NCI-H128 (cell line): ENCODE data around the gene ZNF184.

Source experiments
- DNase-seq: peaks from one replicate; lab custom pipeline; 2025; ENCODE audit not compliant: unreplicated experiment; lab: John Stamatoyannopoulos, UW

Gene ZNF184

DNA sequence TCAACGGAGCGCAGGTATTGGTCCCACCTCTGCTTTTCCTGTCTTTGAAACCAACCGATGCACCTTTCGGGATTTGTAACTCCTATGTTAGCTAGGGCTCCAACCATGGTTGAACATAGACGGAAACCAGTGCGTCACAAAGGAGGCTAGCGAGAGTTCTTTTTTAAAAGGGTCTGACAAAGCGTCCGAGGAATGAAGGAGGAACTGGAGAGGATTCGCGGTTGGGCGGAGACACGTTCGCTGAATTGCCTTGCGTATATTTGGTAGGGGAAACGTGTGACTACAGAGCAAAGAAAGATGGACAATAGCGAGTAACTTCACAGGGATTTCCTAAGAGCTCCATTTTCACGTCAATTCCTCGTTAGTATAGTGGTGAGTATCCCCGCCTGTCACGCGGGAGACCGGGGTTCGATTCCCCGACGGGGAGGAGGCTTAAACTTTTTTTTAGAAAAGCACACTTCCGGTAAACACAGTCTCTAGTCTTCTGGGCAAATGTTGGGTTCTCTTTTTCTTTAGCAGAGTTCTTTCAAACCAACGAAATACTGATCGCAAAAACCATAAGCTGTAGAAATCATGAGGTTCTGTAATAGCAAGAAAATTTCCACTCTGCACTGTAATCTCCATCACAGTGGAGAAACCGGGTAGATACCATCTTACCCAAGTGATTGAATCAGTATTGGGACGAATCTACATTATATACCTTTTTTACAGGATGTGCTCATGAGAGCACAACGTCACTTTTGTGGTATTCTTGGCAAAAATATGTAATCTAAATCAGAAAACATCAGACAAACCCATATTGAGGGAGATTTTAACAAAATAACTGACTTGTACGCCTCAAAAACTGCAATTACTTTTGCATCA lies 6.6 kb upstream of the ZNF184 start:
- DNase-seq, result peak; percentile 29

DNA sequence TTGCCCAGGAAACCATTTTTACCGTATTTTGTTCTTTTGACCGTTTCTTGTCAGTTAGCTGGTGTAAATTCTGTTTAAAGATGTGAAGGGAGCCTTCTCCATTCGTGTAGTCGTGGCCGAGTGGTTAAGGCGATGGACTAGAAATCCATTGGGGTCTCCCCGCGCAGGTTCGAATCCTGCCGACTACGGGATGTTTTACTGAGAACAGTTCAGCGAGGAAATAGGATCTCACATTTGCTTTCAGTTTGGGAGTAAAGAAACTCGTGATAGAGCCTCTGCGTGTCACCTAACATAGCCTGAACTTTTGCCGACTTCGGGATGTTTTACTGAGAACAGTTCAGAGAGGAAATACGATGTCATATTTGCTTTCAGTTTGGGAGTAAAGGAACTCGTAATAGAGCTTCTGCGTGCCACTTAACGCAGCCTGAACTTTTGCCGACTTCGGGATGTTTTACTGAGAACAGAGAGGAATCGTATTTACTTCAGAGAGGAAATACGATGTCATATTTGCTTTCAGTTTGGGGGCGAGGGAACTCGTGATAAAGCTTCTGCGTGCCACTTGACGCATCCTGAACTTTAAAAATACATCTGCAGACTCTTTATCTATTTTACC lies 5.9 kb upstream of the ZNF184 start:
- peak; percentile 56 for DNase-seq

DNA sequence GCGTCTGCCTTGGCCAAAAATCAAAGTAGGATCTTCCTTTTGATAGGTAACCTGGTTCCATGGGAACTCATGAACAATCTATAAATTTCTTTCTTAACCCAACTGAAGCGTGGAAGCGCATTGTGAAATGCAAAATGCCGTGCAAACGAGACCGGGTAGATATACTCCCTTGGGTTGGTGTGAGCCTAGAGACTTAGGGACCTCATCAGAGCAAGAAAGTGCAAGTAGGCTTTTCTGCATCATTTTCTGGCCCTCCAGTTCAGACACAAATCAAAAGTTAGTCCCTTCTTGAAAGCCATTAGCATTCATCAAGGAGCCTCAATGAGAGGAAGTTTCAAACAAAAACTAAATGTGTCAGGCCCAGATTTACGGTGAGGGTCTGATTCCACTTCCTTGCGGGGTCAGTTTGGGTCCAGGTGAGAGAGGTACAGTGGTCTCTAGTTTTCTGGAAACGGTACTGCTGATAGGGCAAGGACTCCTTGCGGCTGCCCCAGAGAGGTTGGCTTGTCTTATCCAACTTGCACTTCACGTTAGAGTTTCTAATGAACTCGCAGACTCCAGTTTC lies 5.3 kb upstream of the ZNF184 start:
- DNase-seq, result no peak

DNA sequence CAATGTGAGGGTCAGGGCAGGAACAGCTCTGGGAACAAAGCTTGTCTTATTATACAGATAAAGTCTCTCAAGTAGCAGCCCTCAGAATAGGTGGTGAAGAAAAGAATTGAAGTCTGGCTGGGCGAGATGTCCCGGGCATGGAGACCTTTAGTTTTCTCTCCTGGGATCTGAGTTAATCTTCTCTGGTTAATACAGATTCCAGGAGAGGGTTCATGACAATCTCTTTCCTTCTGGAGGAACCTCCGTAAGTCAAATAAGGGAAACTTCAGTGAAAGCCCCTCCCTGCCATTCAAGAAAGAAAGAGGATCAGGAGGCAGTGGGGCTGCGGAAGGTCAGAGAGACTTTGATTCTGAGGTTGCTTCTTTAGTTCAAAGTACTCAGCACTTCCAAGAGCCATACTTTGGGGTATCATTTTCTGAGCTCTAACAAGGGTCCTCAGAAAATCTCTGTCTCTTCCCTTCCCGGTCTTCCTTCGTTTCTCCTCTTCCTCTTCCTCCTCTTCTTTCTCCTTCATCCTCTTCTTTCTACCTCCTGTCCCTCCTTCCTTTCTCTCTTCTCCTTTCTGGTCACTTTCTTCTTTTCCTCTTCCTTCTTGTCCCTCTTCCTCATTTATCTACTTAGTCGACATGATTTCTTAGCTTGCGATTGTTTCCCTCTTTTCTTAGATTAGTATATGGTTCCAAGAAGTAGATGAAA lies 4.6 kb upstream of the ZNF184 start:
- no peak for DNase-seq

DNA sequence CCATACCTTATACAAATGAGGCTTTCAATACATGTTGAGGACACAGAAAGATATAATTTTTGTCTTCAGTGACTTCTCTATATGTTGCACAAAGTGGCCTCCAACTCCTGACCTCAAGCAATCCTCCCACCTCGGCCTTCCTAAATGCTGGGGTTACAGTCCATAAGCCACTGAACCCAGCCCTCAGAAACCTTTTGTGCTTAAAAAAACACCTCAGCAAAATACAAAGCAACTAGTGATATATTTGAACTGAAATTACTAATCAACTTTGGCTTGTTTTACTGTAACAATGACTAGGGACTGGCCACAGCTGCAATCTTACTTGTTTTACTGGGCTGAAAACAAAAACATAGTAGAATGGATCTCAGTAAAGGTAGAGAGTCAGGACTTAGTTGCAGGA lies 3.2 kb upstream of the ZNF184 start:
- DNase-seq, result no peak

DNA sequence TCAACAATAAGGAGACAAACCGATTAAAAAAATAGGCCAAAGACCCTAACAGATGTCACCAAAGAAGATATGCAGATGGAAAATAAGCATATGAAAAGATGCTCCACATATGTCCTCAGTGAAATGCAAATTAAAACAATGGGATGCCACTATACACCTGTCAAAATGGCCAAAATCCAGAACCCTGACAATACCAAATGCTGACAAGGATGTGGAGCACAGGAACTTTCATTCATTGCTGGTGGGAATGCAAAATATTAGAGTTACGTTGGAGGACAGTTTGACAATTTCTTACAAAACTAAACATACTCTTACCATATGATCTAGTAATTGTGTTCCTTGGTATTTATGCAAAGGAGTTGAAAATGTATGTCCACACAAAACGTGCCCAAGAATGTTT lies 1.8 kb upstream of the ZNF184 start:
- no peak for DNase-seq

DNA sequence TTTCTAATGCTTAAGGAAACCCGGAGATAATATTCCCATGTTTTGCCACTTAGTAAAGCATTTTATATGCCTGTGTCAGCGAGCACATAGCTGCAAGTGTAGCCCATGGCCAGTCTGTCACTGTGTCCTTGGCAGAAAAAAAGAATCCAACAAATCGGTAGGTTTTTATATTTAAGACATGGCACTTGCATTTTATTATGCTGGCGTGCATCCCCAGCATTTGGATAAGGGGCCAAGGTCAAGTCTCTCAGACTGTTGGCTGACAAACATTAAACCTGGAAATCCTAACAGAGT lies 1.2 kb upstream of the ZNF184 start:
- DNase-seq, result no peak

DNA sequence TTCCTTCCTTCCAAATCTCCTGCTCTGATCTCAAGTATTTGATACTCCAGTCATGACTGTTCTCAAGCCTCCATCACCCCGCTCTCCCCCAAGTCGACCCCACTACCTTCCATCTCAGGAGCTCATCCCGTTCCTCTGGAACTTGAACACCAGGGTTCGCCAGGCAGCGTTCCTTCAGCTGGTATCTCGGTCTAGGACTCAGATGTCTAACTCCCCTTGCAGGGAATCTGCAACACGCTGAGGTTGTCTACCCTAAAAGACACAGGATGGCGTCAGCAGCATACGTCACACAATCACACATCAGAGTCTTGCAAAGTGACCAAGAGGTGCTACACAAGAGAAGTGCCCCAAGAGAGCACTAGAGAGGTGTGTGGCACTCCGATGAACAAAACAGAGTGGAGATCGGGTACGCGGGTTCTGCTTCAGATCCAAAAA lies 706 bp downstream of the ZNF184 start:
- peak; percentile 20 for DNase-seq

DNA sequence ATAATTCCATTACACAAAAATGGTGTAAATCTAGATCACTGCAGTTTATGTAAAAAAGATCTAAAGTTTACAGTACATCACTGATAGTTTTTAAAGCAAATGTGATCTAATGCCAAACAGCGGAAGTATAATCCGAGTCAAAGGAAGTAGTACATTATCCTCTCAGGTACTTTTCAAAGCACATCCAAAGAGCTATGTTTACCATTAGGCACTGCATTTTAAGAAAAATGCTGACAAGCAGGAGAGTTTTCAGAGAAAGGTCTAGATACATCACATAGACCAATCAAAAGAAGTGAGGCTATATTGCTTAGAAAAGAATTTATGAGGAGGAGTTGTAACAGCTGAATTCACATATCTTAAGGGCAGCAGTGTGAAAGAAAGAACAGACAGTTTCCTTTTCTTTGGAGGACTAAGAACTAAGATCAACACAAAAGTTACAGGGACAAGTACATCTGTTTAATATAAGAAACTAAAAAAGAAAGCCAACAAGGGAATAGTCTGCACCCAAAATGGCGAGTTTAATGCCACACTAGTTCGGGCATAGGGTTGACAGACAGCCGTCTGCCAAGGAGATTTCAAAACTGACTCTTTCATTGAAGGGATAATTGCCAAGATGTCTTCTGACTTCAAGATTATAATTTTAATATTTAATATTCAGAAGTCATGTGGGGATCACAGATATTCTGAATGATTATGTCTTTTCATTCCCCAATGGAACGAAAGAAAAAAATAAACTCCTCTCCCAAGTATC lies 1.4 kb downstream of the ZNF184 start:
- no peak for DNase-seq

DNA sequence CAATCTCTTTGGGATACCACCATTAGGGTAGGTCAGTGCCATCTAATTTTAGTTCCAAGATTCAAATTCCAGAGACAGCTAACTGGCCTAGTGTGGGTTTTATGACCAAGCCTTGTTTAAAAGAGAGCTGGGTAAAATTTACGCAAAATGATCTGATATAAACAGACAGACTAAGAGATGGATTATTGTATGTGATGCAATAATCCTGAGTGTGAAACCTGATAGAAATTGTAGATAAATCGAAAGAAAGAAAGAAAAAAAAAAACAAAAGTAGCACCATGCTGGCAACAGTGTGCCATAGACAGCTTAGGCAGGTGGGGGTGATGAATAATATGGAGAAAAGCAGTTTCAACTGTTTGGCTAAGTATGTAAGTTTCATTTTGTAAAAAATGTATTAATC lies 2.9 kb downstream of the ZNF184 start:
- no peak for DNase-seq

DNA sequence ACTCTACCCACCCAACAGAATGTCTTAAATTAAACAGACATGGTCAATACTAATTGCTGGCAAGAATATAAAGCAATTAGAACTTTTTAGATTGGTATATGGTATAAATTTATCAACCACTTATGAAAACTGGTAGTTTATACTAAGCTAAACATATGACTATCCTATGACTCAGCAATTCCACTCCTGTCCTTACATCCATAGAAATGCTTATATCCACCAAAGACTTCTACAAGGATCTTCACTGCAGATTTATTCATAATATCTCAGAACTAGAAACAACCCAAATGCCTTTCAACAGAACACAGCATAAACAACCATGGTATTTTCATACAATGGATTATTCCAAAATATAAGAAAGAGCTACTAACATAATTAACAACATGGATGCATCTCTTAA lies 4.6 kb downstream of the ZNF184 start:
- DNase-seq, result no peak

DNA sequence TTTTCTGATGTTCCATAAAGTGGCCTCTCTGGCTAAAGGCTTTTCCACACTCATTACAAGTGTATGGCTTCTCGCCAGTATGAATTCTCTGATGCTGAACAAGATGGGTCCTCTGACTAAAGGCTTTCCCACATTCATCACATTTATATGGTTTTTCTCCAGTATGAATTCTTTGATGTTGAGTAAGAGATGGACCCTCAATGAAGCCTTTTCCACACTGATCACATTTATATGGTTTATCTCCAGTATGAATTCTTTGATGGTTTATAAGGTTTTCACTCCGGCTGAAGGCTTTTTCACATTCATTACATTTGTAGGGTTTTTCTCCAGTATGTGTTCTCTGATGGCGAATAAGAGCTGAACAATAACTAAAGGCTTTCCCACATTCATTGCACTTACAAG lies 20.4 kb downstream of the ZNF184 start:
- no peak for DNase-seq

DNA sequence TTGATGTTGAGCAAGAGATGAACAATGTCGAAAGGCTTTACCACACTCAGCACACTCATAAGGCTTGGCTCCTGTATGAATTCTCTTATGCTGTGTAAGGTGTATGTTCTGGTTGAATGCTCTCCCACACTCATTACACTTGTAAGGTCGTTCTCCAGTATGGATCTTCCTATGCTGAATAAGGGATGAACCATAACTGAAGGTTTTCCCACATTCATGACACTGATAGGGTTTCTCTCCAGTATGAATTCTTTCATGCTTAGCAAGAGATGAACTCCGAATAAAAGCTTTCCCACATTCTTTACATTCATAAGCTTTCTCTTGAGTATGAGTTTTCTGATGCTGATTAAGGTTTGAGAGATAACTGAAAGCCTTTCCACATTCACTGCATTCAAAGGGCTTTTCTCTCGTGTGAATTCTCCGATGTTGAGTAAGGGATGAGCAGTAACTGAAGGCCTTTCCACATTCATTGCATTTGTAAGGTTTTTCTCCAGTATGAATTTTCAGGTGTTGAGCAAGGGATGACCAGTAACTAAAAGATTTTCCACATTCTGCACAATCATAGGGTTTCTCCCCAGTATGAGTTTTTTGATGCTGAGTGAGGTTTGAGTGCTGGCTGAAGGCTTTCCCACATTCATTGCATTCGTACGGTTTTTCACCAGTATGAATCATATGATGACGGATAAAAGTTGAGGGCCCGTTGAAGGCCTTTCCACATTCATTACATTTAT lies 21.1 kb downstream of the ZNF184 start:
- no peak for DNase-seq

DNA sequence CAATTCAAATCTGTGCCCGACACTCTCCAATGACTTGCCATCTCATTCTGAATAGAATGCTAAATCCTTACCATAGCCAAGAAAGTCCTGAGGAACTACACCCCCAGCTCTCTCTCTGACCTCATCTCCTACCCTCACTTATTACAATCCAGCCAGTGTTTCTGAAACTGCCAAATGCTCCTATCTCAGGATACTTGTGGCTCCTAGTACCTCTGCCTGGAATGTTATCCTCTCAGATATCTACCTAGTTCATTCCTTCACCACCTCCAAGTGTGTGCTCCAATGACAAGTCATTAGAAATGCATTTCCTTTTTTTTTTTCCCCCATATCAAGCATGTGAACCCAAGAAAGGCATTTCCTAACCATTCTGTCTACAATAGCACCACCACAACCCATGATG lies 24.4 kb downstream of the ZNF184 start:
- DNase-seq, result no peak

DNA sequence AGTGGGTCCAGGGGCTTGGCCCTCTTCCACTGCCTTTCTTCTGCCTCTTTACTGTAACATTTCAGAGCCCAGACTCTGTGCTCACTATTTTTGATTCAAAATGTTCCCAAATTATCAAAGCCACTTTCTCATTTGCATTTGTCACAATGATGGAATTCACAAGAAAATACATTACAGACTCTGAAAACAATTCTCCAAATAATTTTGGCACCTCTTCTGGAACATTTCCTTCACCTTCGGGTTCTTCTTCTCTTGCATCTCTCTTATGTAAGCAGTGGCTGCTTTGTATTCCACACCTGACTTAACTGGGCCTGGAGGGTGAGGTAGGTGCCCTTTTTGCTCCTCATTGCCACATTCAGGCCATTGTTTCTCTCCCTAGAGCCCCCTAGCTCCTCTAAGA lies 30.0 kb downstream of the ZNF184 start:
- DNase-seq, result no peak

DNA sequence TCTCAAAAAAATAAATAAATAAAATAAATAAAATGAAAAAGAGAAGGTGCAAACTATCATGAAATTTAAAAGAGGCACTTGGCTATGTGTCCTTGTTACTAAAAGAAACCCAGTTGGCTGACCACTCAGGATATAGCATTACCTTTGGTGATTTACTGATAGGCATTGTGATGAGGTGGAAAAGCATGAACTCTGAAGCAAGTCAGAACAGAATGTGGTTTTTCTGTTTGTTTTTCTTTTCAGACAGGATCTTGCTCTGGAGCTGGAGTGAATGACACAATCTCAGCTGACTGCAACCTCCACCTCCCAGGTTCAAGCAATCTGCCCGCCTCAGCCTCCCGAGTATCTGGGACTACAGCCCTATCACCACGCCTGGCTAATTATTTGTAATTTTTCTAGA lies 31.9 kb downstream of the ZNF184 start:
- DNase-seq, result no peak

DNA sequence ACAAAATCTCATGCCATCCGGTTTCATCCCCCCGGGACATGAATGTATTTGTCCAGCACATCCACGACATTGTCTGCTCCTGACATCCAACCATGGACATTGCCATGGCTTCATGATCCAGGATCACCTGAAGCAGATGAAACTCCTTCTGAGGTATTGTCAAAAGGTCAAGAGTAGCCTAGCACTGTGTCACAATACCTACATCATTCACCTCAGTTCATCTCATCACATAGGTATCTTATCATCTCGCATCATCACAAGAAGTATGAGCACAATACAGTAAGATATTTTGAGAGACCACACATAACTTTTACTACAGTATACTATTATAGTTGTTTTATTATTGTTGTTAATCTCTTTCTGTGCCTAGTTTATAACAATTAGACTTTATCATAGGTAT lies 33.5 kb downstream of the ZNF184 start:
- no peak for DNase-seq

DNA sequence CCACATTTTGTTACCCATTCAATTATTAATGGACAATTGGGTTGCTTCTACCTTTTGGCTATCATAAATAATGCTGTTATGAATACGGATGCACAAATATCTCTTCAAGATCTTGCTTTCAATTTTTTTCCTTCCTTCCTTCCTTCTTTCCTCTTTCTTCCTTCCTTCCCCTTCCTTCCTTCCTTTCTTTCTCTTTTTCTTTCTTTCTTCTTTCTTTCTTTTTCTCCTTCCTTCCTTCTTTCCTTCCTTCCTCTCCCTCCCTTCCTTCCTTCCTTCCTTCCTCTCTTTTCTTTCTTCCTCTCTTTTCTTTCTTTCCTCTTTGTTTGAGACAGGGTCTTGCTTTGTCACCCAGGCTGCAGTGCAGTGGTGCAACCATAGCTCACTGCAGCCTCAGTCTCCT lies 39.2 kb downstream of the ZNF184 start:
- no peak for DNase-seq

DNA sequence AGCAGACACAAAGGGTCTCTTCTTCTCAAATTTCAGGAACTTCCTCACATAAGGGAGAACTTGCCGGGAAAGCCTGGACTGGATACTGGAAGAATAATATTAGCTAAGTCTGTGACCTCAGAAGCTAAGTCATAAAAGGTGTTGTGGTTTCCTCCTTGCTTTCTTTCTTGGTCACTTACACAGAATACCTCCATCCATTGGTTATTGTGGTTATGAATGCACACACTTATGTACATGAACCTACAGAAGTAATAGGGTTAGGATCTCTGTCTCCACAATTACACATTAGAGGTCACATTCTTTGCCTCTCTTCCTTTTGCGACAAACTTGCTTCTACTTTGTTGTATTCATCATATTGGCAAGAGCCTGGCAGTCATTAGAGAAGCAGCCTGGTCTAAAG lies 43.9 kb downstream of the ZNF184 start:
- no peak for DNase-seq

DNA sequence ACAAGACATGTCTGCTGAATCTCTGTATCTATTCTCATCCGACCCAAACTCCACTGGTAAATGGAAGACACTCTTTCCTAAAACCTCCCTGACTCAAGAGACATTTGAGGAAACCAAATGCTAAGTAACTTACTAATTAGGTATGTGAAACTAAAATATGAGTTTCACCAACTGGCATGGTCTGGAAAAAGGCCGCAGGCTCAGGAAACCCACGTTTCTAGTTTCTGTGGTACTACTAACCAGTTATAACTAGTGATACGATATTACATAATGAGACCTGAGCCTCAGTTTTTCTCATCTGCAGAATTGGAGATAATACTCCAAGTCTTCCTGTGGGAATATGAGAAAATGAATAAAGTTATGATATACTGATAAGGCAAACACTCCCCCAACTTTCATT lies 44.4 kb downstream of the ZNF184 start:
- DNase-seq, result no peak
